ENCODE measurements around the gene KIAA0586. TPM values are rescaled to one million over a fixed set of nuclear protein-coding genes. Genes with fewer than 3 reads are reported as not detected.

KIAA0586 gene
- 13.3 TPM for total RNA-seq

- TF ChIP-seq CTCF (IDR thresholded peaks at IDR 0.05) (no peak), POLR2AphosphoS5 (IDR thresholded peaks at IDR 0.05; ENCODE audit: insufficient read depth in 1 of 2, low read depth in 1 of 2) (peak; percentile 80 to 100), POLR2A (IDR thresholded peaks at IDR 0.05) (peak in 1 of 2 donors; percentile 73)
- intact Hi-C loops (cut with DNase I) = no loop called here
- peak within 1 kb of the TSS; percentile 87 for H3K27ac ChIP-seq
- H3K4me3 ChIP-seq = peak within 1 kb of the TSS; percentile 80 to 91
- no peaks in the 10 kb centered on the region for H3K9me3 ChIP-seq
- DNase-seq (ENCODE audit: extremely low spot score in 2 of 2) = peak in 1 of 2 donors; percentile 96
- peaks cover 0 to 3% of the 10 kb centered on the region in 2 donors for H3K36me3 ChIP-seq
- peaks cover 29% of the 10 kb centered on the region for H3K4me1 ChIP-seq
- no peaks in the 10 kb centered on the region for H3K27me3 ChIP-seq
These were observed at the start of gene KIAA0586, which contains the start of gene TIMM9 for GRCh38 chr14:58427281-58428117. KIAA0586 (plus strand) TSS chr14:58427719; CDS start chr14:58428265, 546 bp downstream. TIMM9 (minus strand) TSS chr14:58427531; CDS start chr14:58411945, 15,586 bp downstream.

GRCh38 chr14:58390830-58391229 lies 36.7 kb upstream of the KIAA0586 start:
- H3K4me1 ChIP-seq = peaks cover 5% of the 10 kb centered on the region
- DNase-seq (ENCODE audit: extremely low spot score in 2 of 2) = no peak
- TF ChIP-seq CTCF (IDR thresholded peaks at IDR 0.05) (no peak), POLR2A (IDR thresholded peaks at IDR 0.05) (no peak), POLR2AphosphoS5 (IDR thresholded peaks at IDR 0.05; ENCODE audit: insufficient read depth in 1 of 2, low read depth in 1 of 2) (no peak)
- H3K27ac ChIP-seq = no peak overlapping the region
- H3K36me3 ChIP-seq = no peaks in the 10 kb centered on the region
- intact Hi-C loops (cut with DNase I) = loop anchor here (10.0 kb wide), 1 partner anchor 296 kb away; no protein-coding TSS in a partner anchor
- H3K4me3 ChIP-seq = no peak overlapping the region
- no peaks in the 10 kb centered on the region for H3K27me3 ChIP-seq
- H3K9me3 ChIP-seq = no peaks in the 10 kb centered on the region

GRCh38 chr14:58395562-58395811 lies 32.0 kb upstream of the KIAA0586 start:
- H3K4me3 ChIP-seq = peak overlapping the region; percentile 60 to 65
- no peaks in the 10 kb centered on the region for H3K36me3 ChIP-seq
- intact Hi-C loops (cut with DNase I) = loop anchor here (10.0 kb wide), 1 partner anchor 301 kb away; no protein-coding TSS in a partner anchor
- no peaks in the 10 kb centered on the region for H3K9me3 ChIP-seq
- peak overlapping the region; percentile 81 for H3K27ac ChIP-seq
- no peak for TF ChIP-seq POLR2AphosphoS5 (IDR thresholded peaks at IDR 0.05; ENCODE audit: insufficient read depth in 1 of 2, low read depth in 1 of 2)
- peaks cover 14% of the 10 kb centered on the region for H3K4me1 ChIP-seq
- DNase-seq (ENCODE audit: extremely low spot score in 2 of 2) = no peak
- H3K27me3 ChIP-seq = no peaks in the 10 kb centered on the region

GRCh38 chr14:58395812-58396788 lies 31.4 kb upstream of the KIAA0586 start, which contains the start of gene TOMM20L:
TOMM20L (plus strand) TSS chr14:58395930; CDS start chr14:58395958, 28 bp downstream.
- H3K36me3 ChIP-seq = no peaks in the 10 kb centered on the region
- intact Hi-C loops (cut with DNase I) = loop anchor here (10.0 kb wide), 1 partner anchor 301 kb away; no protein-coding TSS in a partner anchor
- H3K4me1 ChIP-seq = peaks cover 14% of the 10 kb centered on the region
- no peak for TF ChIP-seq POLR2A (IDR thresholded peaks at IDR 0.05)
- peak; percentile 53 to 96 (median 77) for TF ChIP-seq CTCF (IDR thresholded peaks at IDR 0.05)
- peak in 1 of 2 donors; percentile 28 for TF ChIP-seq POLR2AphosphoS5 (IDR thresholded peaks at IDR 0.05; ENCODE audit: insufficient read depth in 1 of 2, low read depth in 1 of 2)
- H3K27me3 ChIP-seq = no peaks in the 10 kb centered on the region
- no peaks in the 10 kb centered on the region for H3K9me3 ChIP-seq
- peak within 1 kb of the TSS; percentile 81 for H3K27ac ChIP-seq
- DNase-seq (ENCODE audit: extremely low spot score in 2 of 2) = no peak
- H3K4me3 ChIP-seq = peak within 1 kb of the TSS; percentile 60 to 65

GRCh38 chr14:58397156-58397555 lies 30.4 kb upstream of the KIAA0586 start:
- DNase-seq (ENCODE audit: extremely low spot score in 2 of 2) = no peak
- Histone ChIP-seq H3K27ac (no peak overlapping the region), H3K36me3 (no peaks in the 10 kb centered on the region), H3K4me3 (no peak overlapping the region), H3K4me1 (peaks cover 14% of the 10 kb centered on the region), H3K9me3 (no peaks in the 10 kb centered on the region), H3K27me3 (no peaks in the 10 kb centered on the region)
- intact Hi-C loops (cut with DNase I) = loop anchor here (10.0 kb wide), 1 partner anchor 302 kb away; no protein-coding TSS in a partner anchor
- TF ChIP-seq POLR2AphosphoS5 (IDR thresholded peaks at IDR 0.05; ENCODE audit: insufficient read depth in 1 of 2, low read depth in 1 of 2) (no peak), CTCF (IDR thresholded peaks at IDR 0.05) (no peak), POLR2A (IDR thresholded peaks at IDR 0.05) (no peak)

All from vagina (tissue), 2 donors.